Measurements from ENCODE around the gene ZNF726.

DNA sequence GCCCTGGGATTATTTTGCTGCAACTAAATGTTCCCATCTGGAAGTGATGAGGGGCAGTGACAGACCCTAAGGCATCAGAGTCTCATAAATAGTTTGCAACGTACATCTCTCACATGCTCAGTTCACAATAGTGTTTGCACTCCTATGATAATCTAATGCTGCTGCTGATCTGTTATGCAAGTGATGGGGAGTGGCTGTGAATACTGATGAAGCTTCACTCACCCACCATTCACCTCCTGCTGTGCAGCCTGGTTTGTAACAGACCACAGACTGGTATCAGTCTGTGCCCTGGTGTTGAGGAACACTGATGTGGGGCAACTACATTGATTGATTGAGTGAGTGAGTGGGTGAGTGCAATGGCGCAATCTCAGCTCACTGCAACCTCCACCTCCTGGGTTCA lies 54.9 kb downstream of the ZNF726 start:
- TF ChIP-seq, protein P1, sequence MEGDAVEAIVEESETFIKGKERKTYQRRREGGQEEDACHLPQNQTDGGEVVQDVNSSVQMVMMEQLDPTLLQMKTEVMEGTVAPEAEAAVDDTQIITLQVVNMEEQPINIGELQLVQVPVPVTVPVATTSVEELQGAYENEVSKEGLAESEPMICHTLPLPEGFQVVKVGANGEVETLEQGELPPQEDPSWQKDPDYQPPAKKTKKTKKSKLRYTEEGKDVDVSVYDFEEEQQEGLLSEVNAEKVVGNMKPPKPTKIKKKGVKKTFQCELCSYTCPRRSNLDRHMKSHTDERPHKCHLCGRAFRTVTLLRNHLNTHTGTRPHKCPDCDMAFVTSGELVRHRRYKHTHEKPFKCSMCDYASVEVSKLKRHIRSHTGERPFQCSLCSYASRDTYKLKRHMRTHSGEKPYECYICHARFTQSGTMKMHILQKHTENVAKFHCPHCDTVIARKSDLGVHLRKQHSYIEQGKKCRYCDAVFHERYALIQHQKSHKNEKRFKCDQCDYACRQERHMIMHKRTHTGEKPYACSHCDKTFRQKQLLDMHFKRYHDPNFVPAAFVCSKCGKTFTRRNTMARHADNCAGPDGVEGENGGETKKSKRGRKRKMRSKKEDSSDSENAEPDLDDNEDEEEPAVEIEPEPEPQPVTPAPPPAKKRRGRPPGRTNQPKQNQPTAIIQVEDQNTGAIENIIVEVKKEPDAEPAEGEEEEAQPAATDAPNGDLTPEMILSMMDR (IDR thresholded peaks at IDR 0.05), result no peak
- TF ChIP-seq, protein P2, sequence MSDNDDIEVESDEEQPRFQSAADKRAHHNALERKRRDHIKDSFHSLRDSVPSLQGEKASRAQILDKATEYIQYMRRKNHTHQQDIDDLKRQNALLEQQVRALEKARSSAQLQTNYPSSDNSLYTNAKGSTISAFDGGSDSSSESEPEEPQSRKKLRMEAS (IDR thresholded peaks at IDR 0.05), result no peak
- TF ChIP-seq RAD21 (conservative IDR thresholded peaks at IDR 0.05 in 1 of 2, IDR thresholded peaks at IDR 0.05 in 1 of 2) (no peak), USF2 (IDR thresholded peaks at IDR 0.05) (no peak), ESRRA (IDR thresholded peaks at IDR 0.05; ENCODE audit: borderline replicate concordance, low read length) (no peak), POLR2A (IDR thresholded peaks at IDR 0.05; ENCODE audit: low read length) (no peak), SMC3 (IDR thresholded peaks at IDR 0.05) (no peak), RFX5 (IDR thresholded peaks at IDR 0.05) (no peak), CBX2 (IDR thresholded peaks at IDR 0.05; ENCODE audit: borderline replicate concordance, low read depth) (no peak), FOSL2 (IDR thresholded peaks at IDR 0.05) (no peak), FOSL2 (CRISPR knock-in tag; IDR thresholded peaks at IDR 0.05) (no peak), NFE2L2 (conservative IDR thresholded peaks at IDR 0.05; ENCODE audit: low read length) (no peak), MAZ (IDR thresholded peaks at IDR 0.05; ENCODE audit: borderline replicate concordance, low read depth, low read length) (no peak)

Measured in A549 (cell line).